Activated CD4-positive, alpha-beta T cell treated with anti-CD3 and anti-CD28 coated beads for 48 hours (primary cell): Measurements from ENCODE around the gene NT5C1B.

Experiments used
- DNase-seq: peaks from one replicate; pipeline ENCODE4 v3.0.0-alpha.2; 2020

The NT5C1B gene

GRCh38 chr2:18598848-18599484 is 9.6 kb upstream of the NT5C1B start:
- no peak for DNase-seq

GRCh38 chr2:18597618-18598017 is 8.2 kb upstream of the NT5C1B start:
- DNase-seq, result no peak

GRCh38 chr2:18596993-18597392 is 7.6 kb upstream of the NT5C1B start:
- DNase-seq, result no peak

DNA sequence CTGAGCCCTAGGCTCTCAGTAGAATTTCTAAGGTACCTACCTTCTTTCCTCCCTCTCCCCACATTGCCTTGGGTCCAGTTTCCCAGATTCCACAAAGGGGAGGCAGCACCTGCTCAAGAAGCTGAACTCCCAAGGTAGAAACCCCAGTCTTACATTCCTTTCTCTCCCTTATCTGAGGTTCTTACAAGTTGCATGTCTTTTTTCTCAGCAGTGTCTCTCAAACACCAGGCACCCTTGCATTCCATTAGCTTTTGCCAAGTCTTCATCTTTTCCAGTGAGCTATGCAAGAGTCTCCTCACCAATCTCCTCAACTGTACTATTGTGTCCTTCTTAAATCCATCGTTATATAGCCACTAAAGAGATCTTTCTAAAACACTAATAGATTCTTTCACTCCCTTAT is 4.1 kb upstream of the NT5C1B start:
- no peak for DNase-seq

GRCh38 chr2:18592372-18592771 is 3.0 kb upstream of the NT5C1B start:
- DNase-seq, result no peak

DNA sequence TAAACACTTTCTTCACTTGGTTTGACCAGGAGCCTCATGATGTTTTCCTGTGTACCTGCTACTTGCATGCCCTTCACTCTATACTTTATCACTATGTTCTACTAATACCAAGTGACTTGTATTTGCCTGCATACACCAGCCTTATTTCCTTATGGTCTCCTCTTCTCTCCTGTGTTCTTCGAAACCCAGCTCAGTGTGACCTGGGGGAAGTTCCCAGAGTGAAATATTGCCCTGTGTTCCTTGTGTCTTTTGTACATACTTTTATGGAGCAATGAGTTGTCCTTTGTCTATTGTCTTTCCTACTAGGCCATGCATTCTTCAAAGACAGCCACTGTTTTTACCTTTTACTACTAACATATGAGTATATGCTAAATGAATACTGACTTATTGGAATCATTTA is 567 bp downstream of the NT5C1B start:
- DNase-seq, result no peak

GRCh38 chr2:18588049-18588448 is 1.3 kb downstream of the NT5C1B start:
- no peak for DNase-seq

- DNase-seq, result no peak
These were observed 3.8 kb downstream of the NT5C1B start for GRCh38 chr2:18585526-18585925.

- DNase-seq, result no peak
These were observed 4.8 kb downstream of the NT5C1B start for GRCh38 chr2:18584608-18584954.

GRCh38 chr2:18583905-18584607 is 5.3 kb downstream of the NT5C1B start:
- no peak for DNase-seq

DNA sequence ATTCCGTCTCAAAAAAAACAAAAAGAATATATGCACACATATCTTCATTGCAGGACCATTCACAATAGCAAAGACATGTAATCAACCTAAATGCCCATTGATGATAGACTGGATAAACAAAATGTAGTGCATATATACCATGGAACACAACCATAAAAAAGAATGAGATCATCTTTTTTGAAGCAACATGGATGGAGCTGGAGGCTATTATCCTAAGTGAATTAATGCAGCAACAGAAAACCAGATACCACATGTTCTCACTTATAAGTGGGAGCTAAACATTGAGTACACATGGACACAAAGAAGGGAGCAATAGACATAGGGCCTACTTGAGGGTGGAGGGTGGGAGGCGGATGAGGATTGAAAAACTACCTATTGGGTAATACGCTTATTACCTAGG is 8.8 kb downstream of the NT5C1B start:
- DNase-seq, result no peak

DNA sequence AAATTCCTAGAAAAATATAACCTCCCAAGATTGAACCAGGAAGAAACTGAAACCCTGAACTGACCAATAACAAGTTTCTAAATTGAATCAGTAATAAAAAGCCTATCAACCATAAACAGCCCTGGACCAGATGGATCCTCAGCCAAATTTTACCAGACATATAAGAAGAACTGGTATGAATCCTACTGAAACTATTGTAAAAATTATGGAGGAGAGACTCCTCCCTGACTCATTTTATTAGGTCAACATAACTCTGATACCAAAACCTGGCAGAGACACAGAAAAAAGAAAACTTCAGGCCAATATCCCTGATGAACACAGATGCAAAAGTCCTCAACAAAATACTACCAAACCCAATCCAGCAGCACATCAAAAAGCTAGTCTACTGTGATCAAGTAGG is 11.3 kb downstream of the NT5C1B start:
- no peak for DNase-seq

DNA sequence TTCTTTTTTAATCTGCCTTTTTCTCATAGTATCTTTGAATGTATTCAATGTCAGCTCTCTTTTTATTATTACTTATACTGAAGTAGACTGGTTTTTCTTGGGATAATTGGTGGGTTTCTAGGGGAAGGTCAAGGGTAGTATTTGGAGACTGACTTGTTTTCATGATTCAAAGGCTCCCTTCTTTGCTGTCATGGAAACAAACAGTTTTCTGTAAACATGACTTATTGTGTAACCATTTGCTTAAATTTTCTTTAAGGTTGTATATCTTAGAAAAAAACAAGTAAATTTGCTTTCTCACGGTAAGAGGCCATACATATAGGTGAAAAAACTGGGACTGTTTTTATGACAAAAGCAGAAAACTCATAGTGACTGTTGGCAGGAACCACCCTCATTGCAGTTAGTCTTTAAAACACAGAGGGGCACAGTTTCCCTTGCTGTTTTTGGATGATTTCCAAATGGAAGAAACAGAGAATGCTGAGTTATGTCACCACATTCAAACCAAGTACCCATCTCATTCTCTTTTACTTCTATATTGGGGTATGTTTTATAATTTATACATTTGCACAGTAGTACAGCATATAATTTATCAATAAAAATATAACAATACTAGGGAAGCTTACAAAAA is 23.1 kb downstream of the NT5C1B start:
- DNase-seq, result no peak

- DNase-seq, result no peak
These were observed 28.6 kb downstream of the NT5C1B start for GRCh38 chr2:18560797-18561085.

DNA sequence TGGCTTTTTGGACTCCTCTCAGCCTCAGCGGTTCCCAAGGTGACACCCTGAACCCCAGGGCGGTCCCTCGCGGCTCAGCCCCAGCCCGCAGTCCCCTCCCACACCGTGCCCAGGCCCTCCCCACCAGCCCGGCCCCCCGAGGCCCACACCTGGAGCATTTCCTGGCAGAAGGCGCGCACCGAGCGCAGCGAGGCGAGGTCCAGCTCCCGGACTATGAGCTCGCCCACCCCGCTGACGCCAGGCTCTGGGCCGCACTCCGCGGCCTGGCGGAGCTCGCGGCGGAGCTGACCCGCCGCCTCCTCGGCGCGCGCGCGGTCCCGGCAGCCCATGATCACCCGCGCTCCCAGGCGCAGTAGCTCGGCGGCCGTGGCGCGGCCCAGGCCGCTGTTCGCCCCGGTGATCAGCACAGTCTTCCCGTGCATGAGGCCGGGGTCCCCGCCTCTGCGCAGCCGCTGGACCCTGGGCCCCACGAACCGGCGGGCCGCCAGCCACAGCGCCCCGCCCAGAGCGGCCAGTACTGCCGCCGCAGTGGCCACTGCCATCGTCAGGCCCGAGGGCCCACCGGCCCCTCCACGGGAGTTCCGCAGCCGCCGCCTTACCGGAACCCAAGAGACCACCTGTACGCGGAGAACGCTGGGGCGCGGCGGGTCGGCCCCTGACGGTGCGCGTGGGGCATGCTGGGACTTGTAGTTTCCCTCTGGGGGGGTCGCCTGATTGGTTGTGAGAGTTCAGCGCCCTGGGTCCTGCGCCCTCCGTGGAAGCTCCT is 29.2 kb downstream of the NT5C1B start, which contains the start of gene RDH14:
Gene RDH14, minus strand, starts transcription at position 623 of the 766 bp plus-strand sequence. Its CDS starts 81 bp downstream, at position 542.
- DNase-seq, result peak; percentile 93

DNA sequence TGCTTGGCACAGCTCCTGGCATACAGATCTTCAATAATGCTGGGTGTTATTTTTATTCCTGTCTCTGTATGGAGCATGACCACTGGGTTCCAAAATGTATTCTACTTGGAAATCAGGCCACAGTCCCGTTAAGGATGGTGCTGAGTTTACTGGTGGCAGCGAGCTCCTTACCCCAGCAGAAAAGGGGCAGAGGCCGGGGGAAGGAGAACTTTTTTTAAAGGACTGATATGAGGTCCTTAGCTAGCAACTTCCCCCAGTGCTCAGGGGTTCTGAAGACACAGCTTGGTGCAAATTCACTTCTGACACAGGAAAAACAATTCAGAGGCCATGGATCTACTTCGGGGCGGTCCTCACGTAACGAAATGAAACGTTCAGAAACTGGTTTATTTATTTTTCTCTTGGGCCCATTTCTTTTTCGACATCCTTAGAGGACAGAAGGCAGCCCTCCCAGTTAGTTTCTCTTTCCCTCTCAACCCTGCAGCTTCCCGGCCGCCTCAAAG is 29.8 kb downstream of the NT5C1B start:
- no peak for DNase-seq

DNA sequence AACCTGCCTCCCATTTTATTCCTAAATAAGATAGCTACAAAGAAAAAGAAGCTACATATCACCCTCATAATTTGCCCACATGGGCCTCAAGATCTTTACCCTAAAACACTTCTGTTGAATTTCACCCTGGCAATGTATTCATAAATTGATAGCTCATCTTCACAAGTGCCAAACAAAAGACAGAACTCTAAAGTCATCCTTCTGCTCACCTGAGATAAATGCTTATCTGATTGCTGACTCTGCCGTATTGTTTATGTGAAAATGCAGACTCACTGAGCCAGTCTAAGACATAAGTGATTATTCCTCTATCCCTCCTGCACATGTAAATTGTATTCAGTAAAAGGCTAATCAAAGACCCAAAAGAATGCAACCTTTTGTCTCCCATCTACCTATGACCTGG is 30.9 kb downstream of the NT5C1B start:
- no peak for DNase-seq

DNA sequence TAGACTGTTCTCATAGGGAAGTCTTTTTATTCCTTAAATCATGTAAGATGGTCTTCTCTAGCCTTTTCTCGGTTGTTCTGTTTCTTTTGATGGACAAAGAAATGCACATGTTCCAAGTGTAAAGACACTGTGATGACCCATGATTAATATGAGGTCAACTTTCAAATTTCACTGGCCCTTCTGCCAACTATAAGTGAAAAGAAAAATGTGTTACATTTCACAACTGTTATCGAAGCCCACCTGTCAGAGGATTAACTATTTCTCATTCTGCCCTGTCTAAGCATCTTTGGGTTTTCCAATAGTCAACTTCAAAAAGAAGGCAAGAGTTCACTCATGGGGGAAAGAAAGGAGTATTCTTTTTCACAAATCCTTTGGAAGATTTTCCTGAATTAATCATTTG is 32.2 kb downstream of the NT5C1B start:
- DNase-seq, result no peak

- no peak for DNase-seq
These were observed 36.9 kb downstream of the NT5C1B start for GRCh38 chr2:18552351-18553077.

GRCh38 chr2:18551623-18552022 is 37.7 kb downstream of the NT5C1B start:
- no peak for DNase-seq

GRCh38 chr2:18551169-18551568 is 38.2 kb downstream of the NT5C1B start:
- no peak for DNase-seq

DNA sequence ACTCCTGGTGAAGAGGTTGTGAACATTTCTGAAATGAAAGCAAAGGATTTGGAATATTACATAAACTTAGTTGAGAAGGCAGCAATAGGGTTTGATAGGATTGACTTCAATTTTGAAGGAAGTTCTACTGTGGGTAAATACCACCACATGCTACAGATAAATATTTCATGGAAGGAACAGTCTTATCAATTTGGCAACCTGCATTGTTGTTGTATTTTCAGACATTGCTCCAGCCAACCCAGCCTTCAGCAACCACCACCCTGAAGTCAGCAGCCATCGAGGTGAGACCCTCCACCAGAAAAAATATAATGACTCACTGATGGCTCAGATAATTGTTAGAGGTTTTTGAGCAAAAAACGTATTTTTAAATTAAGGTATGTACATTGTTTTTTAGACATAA is 38.9 kb downstream of the NT5C1B start:
- DNase-seq, result no peak

DNA sequence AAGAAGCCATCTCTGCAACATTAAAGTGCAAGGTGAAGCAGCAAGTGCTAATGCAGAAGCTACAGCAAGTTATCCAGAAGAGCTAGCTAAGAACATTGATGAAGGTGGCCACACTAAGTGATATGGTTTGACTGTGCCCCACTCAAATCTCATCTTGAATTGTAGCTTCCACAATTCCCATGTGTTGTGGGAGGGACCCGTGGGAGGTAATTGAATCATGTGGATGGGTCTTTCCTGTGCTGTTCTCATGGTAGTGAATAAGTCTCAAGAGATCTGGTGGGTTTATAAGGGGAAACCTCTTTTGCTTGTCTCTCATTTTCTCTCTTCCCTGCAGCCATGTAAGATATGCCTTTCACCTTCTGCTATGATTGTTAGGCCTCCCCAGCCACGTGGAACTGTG is 40.3 kb downstream of the NT5C1B start:
- DNase-seq, result no peak
